Retinal pigment epithelial cell (primary cell): Measurements from ENCODE around the gene MTHFR.

Experiments
- DNase-seq: peaks from one replicate; pipeline ENCODE4 v3.0.0-alpha.2; 2010; ENCODE audit warnings: low read depth
- H3K4me3 ChIP-seq: 2 replicates; pipeline ENCODE4 v1.5.1; 2011; ENCODE audit warnings: mild to moderate bottlenecking, low read length, control low read depth, moderate library complexity
- CTCF ChIP-seq: conservative IDR thresholded peaks from 2 replicates; pipeline ENCODE4 v1.5.1; 2011; ENCODE audit warnings: low read depth, low read length, control low read depth, inconsistent platforms

The MTHFR gene

GRCh38 chr1:11789126-11790067 lies 16.4 kb downstream of the MTHFR start:
- TF ChIP-seq CTCF = no peak
- no peak for DNase-seq
- H3K4me3 ChIP-seq = no peak overlapping the region

GRCh38 chr1:11788549-11789053 lies 17.2 kb downstream of the MTHFR start:
- DNase-seq = no peak
- TF ChIP-seq CTCF = no peak
- no peak overlapping the region for H3K4me3 ChIP-seq

GRCh38 chr1:11787804-11788436 lies 17.8 kb downstream of the MTHFR start:
- DNase-seq = no peak
- no peak overlapping the region for H3K4me3 ChIP-seq
- no peak for TF ChIP-seq CTCF

GRCh38 chr1:11787251-11787803 lies 18.4 kb downstream of the MTHFR start:
- no peak for DNase-seq
- H3K4me3 ChIP-seq = peak overlapping the region; percentile 27
- no peak for TF ChIP-seq CTCF

- H3K4me3 ChIP-seq = no peak overlapping the region
- no peak for TF ChIP-seq CTCF
- no peak for DNase-seq
These were observed 19.6 kb downstream of the MTHFR start for GRCh38 chr1:11786168-11786567.

- peak overlapping the region; percentile 23 for H3K4me3 ChIP-seq
- DNase-seq = no peak
- TF ChIP-seq CTCF = peak; percentile 95
These were observed 20.6 kb downstream of the MTHFR start for GRCh38 chr1:11784993-11785769.
